GM19324 (cell line): Measurements from ENCODE around the gene STEAP3.
"Not testable (repeated sequence)": the region's sequence is repeated elsewhere in the genome, so short reads cannot be mapped to it uniquely, and the experiment has no call there.

ENCODE experiments used
- ATAC-seq: cut with Tn5 transposase; IDR thresholded peaks from one replicate; pipeline ENCODE4 v1.9.1; 2021; ENCODE audit warnings: mild to moderate bottlenecking, moderate library complexity; ENCODE audit not compliant: unreplicated experiment, low FRiP score

Gene STEAP3

GRCh38 chr2:119259296-119259860 lies 35.7 kb downstream of the STEAP3 start:
- ATAC-seq = no peak

- ATAC-seq = no peak
Observed at GRCh38 chr2:119260646-119261492, 37.2 kb downstream of the STEAP3 start.

DNA sequence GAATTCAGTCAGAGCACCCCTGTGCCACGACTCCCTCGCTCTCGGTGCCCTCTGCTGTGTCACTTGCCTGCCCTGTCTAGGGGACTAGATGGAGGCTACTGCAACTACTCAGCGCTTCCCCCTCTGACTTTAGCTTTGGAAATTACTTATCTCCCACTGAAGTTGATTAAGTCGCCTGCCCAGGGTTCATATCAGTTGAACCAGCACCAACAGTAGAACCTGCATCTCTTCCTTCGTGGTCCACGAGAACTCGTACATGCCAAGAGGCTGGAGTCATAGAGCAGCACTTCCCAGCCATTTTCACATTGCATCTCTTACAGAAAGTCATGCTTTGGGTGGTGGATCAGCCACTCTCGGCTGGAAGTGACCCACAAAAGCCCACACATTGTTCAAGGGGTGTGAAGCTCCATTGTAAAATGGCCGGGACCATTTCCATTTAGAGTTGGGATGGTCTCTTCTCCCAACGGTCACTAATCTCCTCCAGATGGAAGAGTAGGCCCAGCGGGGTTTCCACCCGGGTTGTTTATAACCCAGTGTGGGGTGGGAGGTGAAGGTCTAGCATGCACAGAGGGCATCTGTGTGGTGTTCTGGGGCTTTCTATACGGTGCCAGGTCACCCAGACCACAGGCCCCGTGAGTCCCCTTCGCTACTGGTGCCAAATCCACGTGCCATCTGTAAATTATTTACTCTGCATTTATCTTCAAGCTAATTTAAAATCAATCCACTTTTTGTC lies 38.0 kb downstream of the STEAP3 start:
- ATAC-seq = no peak

GRCh38 chr2:119263025-119263424 lies 39.4 kb downstream of the STEAP3 start:
- ATAC-seq = no peak

GRCh38 chr2:119263656-119264055 lies 40.0 kb downstream of the STEAP3 start:
- no peak for ATAC-seq

DNA sequence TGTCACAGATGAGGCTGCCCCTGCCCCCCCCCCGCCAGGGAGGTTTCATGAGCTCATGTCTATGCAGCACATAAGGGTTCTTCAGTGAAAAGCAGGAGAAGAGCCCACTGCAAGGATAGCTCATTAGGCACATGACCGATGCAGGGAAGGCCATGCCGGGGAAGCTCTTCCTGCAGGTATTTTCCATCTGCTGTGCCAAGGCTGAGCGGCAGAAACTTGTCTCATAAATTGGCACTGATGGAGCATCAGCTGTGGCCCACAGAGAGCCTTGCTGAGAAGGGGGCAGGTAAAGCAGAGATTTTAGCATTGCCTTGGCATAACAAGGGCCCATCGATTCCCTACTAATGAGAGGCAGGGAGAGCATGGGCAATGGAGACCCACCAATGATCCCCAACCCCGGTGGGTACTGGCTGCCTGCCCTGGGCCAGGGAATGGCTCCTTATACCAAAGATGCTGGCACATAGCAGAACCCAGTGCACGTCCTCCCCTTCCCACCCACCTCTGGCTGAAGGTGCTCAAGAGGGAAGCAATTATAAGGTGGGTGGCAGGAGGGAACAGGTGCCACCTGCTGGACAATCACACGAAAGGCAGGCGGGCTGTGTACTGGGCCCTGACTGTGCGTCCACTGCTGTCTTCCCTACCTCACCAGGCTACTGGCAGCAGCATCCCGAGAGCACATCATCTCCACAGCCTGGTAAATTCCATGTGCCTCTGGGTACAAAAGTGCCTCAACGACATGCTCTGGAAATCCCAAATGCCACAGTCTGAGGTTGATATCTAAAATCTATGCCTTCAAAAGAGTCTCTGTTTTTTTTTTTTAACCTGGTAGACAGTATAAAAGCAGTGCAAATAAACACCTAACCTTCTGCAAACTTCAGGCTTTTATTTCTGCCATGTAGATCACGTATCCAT lies 41.4 kb downstream of the STEAP3 start:
- ATAC-seq = peak; percentile 84

DNA sequence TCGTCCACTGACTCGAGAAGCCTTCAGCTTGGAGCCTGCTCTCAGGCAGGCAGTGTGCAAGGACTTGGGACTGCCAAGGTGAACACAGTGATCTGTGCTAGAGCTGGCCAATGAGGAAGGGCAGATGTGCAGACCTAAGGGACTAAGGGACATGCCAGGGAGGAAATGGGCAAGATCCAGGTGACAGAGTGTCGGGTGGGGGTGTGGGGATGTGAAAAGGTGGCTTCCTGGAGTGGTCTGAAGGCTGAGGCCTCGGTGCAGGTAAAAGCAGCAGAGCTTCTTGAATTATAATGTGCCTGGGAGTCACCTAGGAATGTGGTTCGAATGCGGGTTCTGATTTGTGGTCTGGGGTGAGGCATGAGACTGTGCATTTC lies 42.0 kb downstream of the STEAP3 start:
- ATAC-seq = no peak

DNA sequence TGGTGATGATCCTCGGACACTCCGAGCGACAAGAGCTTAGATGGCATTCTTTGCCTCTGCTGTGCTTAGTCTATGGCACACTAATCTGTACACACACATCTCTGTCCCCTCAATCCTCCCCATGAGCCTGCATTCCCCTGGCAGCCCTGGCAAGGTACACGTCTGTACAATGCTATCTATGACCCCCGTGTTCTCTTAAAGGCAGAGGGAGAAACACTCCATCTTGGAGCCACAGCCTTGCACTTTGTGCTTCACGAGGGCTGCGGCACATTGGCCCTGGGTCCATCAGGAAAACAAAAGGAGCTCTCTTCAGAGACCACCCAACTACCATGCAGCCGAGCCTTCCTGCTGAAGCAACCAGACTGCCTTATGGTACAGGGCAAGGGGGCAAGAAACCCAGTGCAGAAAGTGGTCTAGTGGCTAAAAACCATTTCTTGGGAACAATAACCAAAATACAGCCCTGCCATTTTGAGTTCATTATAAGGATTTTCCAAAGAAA lies 42.5 kb downstream of the STEAP3 start:
- ATAC-seq = no peak

GRCh38 chr2:119267604-119268003 lies 44.0 kb downstream of the STEAP3 start:
- ATAC-seq = no peak

- ATAC-seq = no peak
Observed at GRCh38 chr2:119276864-119277263, 53.2 kb downstream of the STEAP3 start.

DNA sequence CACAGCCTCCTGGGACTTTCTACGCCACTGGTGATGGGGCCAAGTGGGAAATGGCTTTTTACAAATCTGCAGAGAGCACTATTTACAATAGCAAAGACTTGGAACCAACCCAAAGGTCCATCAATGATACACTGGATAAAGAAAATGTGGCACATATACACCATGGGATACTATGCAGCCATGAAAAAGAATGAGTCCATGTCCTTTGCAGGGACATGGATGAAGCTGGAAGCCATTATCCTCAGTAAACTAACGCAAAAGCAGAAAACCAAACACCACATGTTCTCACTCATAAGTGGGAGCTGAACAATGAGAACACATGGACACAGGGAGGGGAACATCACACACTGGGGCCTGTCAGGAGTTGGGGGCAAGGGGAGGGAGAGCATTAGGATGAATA lies 54.8 kb downstream of the STEAP3 start:
- ATAC-seq = not testable (repeated sequence)

- no peak for ATAC-seq
Observed at GRCh38 chr2:119278946-119279345, 55.3 kb downstream of the STEAP3 start.

DNA sequence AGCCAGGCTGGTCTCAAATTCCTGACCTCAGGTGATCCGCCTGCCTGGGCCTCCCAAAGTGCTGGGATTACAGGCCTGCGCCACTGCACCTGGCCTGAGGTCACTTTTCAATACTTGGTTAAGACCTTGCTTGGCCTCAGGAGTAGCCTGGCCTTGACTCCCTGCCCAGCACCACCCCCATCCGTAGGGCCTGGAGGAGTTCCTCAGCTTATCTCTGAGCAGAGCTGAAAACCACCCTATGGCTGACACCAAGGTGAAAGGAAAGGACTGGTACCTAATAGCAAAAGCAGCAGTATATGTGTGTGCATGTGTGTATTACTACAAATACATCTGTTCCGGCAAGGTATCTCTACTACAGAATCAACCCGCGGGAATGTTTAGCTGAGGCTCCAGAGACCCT lies 56.0 kb downstream of the STEAP3 start:
- no peak for ATAC-seq

DNA sequence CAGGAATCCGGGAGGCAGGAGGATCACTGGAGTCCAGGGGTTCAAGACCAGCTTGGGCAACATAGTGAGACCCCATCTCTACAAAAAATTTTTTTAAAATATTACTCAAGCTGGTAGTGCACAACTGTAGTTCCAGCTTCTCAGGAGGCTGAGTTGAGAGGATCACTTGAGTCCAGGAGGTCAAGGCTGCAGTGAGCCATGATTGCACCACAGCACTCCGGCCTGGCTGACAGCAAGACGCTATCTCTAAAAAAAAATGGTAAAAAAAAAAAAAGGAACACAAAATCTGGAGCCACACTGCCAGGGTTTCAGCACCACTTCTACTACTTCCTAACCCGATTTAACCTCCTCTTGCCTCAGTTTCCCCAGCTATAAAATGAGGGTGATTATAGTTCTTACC lies 57.0 kb downstream of the STEAP3 start:
- ATAC-seq = no peak

- ATAC-seq = no peak
Observed at GRCh38 chr2:119282146-119282995, 58.7 kb downstream of the STEAP3 start.

DNA sequence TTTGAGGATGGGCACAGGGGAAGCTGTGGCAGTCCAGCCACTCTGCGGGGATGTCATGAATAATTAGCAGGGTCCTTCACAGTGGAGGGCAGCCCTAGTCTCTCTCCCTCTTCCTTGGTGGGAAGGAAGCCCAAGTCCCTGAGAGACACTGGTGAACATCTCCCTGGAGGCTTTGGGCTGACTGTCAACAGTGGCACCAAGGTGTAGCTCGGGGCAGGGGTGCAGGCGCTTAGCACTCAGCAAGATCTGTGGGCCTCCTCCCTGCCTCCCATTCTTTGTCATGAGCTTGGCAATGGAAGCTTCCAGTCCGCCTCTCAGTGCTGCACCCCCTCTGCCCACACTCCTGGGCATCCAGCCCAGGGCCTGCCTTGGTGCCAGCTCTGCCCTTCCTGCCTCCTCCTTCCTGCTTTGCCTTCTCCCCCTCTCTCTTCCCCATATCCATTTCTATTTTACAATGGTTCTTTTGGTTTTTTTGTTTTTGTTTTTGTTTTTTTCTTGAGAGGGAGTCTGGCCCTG lies 59.4 kb downstream of the STEAP3 start:
- ATAC-seq = no peak

- ATAC-seq = no peak
Observed at GRCh38 chr2:119283873-119284331, 60.3 kb downstream of the STEAP3 start.

GRCh38 chr2:119286661-119287060 lies 63.0 kb downstream of the STEAP3 start:
- ATAC-seq = no peak

- no peak for ATAC-seq
Observed at GRCh38 chr2:119288576-119288975, 64.9 kb downstream of the STEAP3 start.
